Fibroblast of lung (primary cell): ENCODE measurements around the gene AMBRA1. TPM values are rescaled to one million over a fixed set of nuclear protein-coding genes. Genes with fewer than 3 reads are reported as not detected.

Experiments
- DNase-seq, 2 donors: peaks; one replicate each; pipeline versions ENCODE4 v3.0.0 to v3.0.0-alpha.2; 2010; ENCODE audit warnings: low read depth in 2 of 2
- H2AFZ ChIP-seq: 2 replicates; pipeline ENCODE4 v1.5.1; 2012; ENCODE audit warnings: low read length, control low read depth, inconsistent platforms
- H3K27ac ChIP-seq: 2 replicates; pipeline ENCODE4 v1.5.1; 2011; ENCODE audit warnings: low read length, control low read depth; ENCODE audit not compliant: insufficient read depth
- H3K27me3 ChIP-seq: 2 replicates; pipeline ENCODE4 v1.5.1; 2011; ENCODE audit warnings: mild to moderate bottlenecking, low read length; ENCODE audit not compliant: control insufficient read depth, insufficient read depth
- H3K36me3 ChIP-seq: 2 replicates; pipeline ENCODE4 v1.5.1; 2011; ENCODE audit warnings: low read length; ENCODE audit not compliant: control insufficient read depth, insufficient read depth
- H3K4me1 ChIP-seq: 2 replicates; pipeline ENCODE4 v1.5.1; 2011; ENCODE audit warnings: low read length; ENCODE audit not compliant: control insufficient read depth, insufficient read depth; ENCODE audit errors: extremely low read depth
- H3K4me2 ChIP-seq: 2 replicates; pipeline ENCODE4 v1.5.1; 2011; ENCODE audit warnings: low read length, control low read depth; ENCODE audit not compliant: insufficient read depth; ENCODE audit errors: extremely low read depth
- H3K4me3 ChIP-seq, 4 experiments: fragments of 200-600 bp in 1 of 4; sonication (generic) in 1 of 4; replicated peaks in 1 of 4; 2 replicates each; pipeline ENCODE4 v1.5.1; 2011 to 2016; ENCODE audit warnings: low read length in 4 of 4, low read depth in 3 of 4, mild to moderate bottlenecking in 3 of 4, control low read depth in 2 of 4, inconsistent platforms in 1 of 4, mixed read lengths in 1 of 4; ENCODE audit not compliant: insufficient read depth in 1 of 4; ENCODE audit errors: control extremely low read depth in 1 of 4
- H3K79me2 ChIP-seq: 2 replicates; pipeline ENCODE4 v1.5.1; 2012; ENCODE audit warnings: mild to moderate bottlenecking, low read length, inconsistent platforms; ENCODE audit not compliant: control insufficient read depth, insufficient read depth
- H3K9ac ChIP-seq: 2 replicates; pipeline ENCODE4 v1.5.1; 2011; ENCODE audit warnings: mild to moderate bottlenecking, low read length, control low read depth; ENCODE audit not compliant: insufficient read depth
- H3K9me3 ChIP-seq: 2 replicates; pipeline ENCODE4 v1.5.1; 2012; ENCODE audit warnings: low read depth, low read length; ENCODE audit not compliant: control insufficient read depth, insufficient read depth
- H4K20me1 ChIP-seq: 2 replicates; pipeline ENCODE4 v1.5.1; 2011; ENCODE audit warnings: low read length; ENCODE audit not compliant: control insufficient read depth, insufficient read depth; ENCODE audit errors: extremely low read depth
- CTCF ChIP-seq, 2 donors: IDR thresholded peaks in 1 of 2; conservative IDR thresholded peaks in 1 of 2; 1 replicate in 1 of 2; 2 replicates in 1 of 2; pipeline ENCODE4 v1.5.1; 2011 to 2012; ENCODE audit warnings: low read length in 2 of 2, control low read depth in 1 of 2, inconsistent platforms in 1 of 2, low read depth in 1 of 2, mild to moderate bottlenecking in 1 of 2
- EZH2 ChIP-seq: IDR thresholded peaks from 2 replicates; pipeline ENCODE4 v1.5.1; 2012; ENCODE audit warnings: low read length, control low read depth, mild to moderate bottlenecking; ENCODE audit errors: missing control alignments
- polyA plus RNA-seq, 2 donors: library from polyadenylated mRNA; depleted of rRNA in 1 of 2; stranded (reverse) in 1 of 2; unstranded in 1 of 2; fragments of >200 nt; gene quantifications; 2 replicates each; pipeline ENCODE4 v1.2.1, GENCODE V29; 2011 to 2012; ENCODE audit warnings: missing spikeins in 1 of 2
- total RNA-seq: library from RNA; depleted of rRNA; stranded (reverse); fragments of >200 nt; gene quantifications from 2 replicates; pipeline ENCODE4 v1.2.1, GENCODE V29; 2014

Gene AMBRA1
- total and polyA plus RNA-seq, 2 donors (not counting 1 experiment from before 2014, with no cell fraction given), result 8.3 to 23.3 TPM

- Histone ChIP-seq H3K4me2 (no peak overlapping the region), H2AFZ (no peak overlapping the region), H3K36me3 (peaks cover 2% of the 10 kb centered on the region), H3K4me3 (no peak overlapping the region), H3K79me2 (no peaks in the 10 kb centered on the region), H3K27ac (no peak overlapping the region), H4K20me1 (no peaks in the 10 kb centered on the region), H3K9me3 (no peaks in the 10 kb centered on the region), H3K27me3 (no peaks in the 10 kb centered on the region), H3K9ac (no peak overlapping the region), H3K4me1 (no peaks in the 10 kb centered on the region)
- DNase-seq, result no peak
- no peak for TF ChIP-seq EZH2
- TF ChIP-seq CTCF (conservative IDR thresholded peaks at IDR 0.05 in 1 of 2, IDR thresholded peaks at IDR 0.05 in 1 of 2; ENCODE audit: low read depth in 1 of 2, low read length in 2 of 2), result no peak
These were observed 49.0 kb upstream of the AMBRA1 start for GRCh38 chr11:46642627-46643335.

- H2AFZ ChIP-seq, result no peak overlapping the region
- no peaks in the 10 kb centered on the region for H4K20me1 ChIP-seq
- no peaks in the 10 kb centered on the region for H3K79me2 ChIP-seq
- peaks cover 2% of the 10 kb centered on the region for H3K36me3 ChIP-seq
- no peak overlapping the region for H3K9ac ChIP-seq
- no peak overlapping the region for H3K4me3 ChIP-seq
- no peak for TF ChIP-seq CTCF (conservative IDR thresholded peaks at IDR 0.05 in 1 of 2, IDR thresholded peaks at IDR 0.05 in 1 of 2; ENCODE audit: low read depth in 1 of 2, low read length in 2 of 2)
- TF ChIP-seq EZH2, result no peak
- no peak overlapping the region for H3K4me2 ChIP-seq
- H3K27ac ChIP-seq, result no peak overlapping the region
- no peaks in the 10 kb centered on the region for H3K4me1 ChIP-seq
- DNase-seq, result no peak
- no peaks in the 10 kb centered on the region for H3K9me3 ChIP-seq
- no peaks in the 10 kb centered on the region for H3K27me3 ChIP-seq
These were observed 47.8 kb upstream of the AMBRA1 start for GRCh38 chr11:46641639-46642038.

- H3K79me2 ChIP-seq, result no peaks in the 10 kb centered on the region
- DNase-seq, result no peak
- no peak overlapping the region for H3K4me3 ChIP-seq
- H3K4me1 ChIP-seq, result no peaks in the 10 kb centered on the region
- no peak overlapping the region for H3K4me2 ChIP-seq
- H2AFZ ChIP-seq, result no peak overlapping the region
- H3K27ac ChIP-seq, result no peak overlapping the region
- H3K9ac ChIP-seq, result no peak overlapping the region
- no peaks in the 10 kb centered on the region for H3K27me3 ChIP-seq
- no peaks in the 10 kb centered on the region for H4K20me1 ChIP-seq
- no peaks in the 10 kb centered on the region for H3K9me3 ChIP-seq
- H3K36me3 ChIP-seq, result no peaks in the 10 kb centered on the region
- TF ChIP-seq CTCF (conservative IDR thresholded peaks at IDR 0.05 in 1 of 2, IDR thresholded peaks at IDR 0.05 in 1 of 2; ENCODE audit: low read depth in 1 of 2, low read length in 2 of 2), result no peak
- no peak for TF ChIP-seq EZH2
These were observed 46.4 kb upstream of the AMBRA1 start for GRCh38 chr11:46640036-46640788.
